Prostate gland (tissue), 1 donor: ENCODE results near the gene CASQ2.

Source experiments
- POLR2A ChIP-seq: fragments of 450-650 bp; IDR thresholded peaks from one replicate; pipeline ENCODE4 v1.6.1; 2016; ENCODE audit warnings: antibody characterized with exemption, mild to moderate bottlenecking
- POLR2AphosphoS5 ChIP-seq: sonication (generic); formaldehyde crosslinking; IDR thresholded peaks from one replicate; pipeline ENCODE4 v1.6.1; 2017; ENCODE audit warnings: antibody characterized with exemption

DNA sequence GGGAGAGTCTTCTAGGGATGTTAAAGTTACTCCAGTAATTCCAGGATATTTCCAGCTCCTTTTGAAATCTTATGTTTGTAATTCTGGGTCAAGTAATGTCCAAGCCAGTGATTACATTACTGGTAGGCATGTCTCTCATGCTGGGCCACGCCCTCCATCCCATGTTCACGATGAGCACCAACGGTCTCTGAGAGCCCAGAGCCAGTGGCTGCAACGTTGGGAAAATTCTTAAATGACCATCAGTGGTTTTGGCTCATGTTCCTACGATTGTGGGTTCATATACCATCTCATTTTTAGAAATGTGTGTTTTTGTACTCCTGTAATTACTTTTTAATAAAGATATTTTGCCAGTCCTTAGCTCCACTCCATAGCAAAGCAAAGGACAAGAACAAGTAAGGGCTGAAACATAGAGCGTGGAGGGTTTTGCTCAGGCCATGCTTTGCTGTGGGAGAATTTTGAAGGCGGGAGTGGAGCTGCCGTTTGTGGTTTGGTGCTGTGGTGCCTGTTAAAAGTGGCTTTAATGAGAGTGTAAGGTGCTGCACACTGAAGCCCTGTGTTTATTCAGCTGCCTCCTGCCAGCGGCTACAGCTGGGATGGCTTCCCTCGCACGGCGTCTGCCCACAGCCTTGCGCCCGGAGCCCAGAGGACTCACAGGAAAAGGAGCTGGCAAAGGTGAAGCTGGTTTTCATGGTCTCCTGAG is 97.9 kb downstream of the CASQ2 start:
- TF ChIP-seq POLR2AphosphoS5 (no peak), POLR2A (no peak)
